IPS-NIHi7 (cell line): Measurements from ENCODE around the gene PPP1R3A.

Experiments used
- DNase-seq: peaks from one replicate; pipeline ENCODE4 v3.0.0; 2012; ENCODE audit warnings: mixed read lengths; ENCODE audit errors: extremely low spot score

The PPP1R3A gene

GRCh38 chr7:113883096-113883495 is 35.7 kb downstream of the PPP1R3A start:
- DNase-seq, result no peak

- DNase-seq, result no peak
Measured at GRCh38 chr7:113880559-113880958, 38.2 kb downstream of the PPP1R3A start.

GRCh38 chr7:113878394-113878992 is 40.3 kb downstream of the PPP1R3A start:
- DNase-seq, result no peak

GRCh38 chr7:113875224-113875623 is 43.6 kb downstream of the PPP1R3A start:
- DNase-seq, result no peak

GRCh38 chr7:113873554-113874151 is 45.2 kb downstream of the PPP1R3A start:
- no peak for DNase-seq

DNA sequence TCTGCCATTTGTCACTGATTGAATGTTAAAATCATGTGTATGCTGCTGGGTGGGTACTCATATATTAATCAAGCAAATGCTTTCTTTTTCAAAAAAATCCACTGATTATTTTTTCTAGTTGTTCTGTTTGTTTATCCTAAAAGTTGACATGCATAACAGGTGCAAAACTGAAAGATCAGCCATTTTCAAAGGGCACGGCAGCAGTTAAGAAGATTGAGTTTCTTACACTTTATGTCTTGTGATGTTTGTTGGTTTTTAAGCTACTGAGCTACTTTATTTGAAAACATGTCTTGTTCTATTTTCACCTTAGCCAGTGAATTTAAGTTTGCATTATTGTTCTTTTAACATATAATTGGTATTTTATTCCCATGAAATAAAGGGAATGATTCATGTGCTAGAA is 45.8 kb downstream of the PPP1R3A start:
- no peak for DNase-seq

DNA sequence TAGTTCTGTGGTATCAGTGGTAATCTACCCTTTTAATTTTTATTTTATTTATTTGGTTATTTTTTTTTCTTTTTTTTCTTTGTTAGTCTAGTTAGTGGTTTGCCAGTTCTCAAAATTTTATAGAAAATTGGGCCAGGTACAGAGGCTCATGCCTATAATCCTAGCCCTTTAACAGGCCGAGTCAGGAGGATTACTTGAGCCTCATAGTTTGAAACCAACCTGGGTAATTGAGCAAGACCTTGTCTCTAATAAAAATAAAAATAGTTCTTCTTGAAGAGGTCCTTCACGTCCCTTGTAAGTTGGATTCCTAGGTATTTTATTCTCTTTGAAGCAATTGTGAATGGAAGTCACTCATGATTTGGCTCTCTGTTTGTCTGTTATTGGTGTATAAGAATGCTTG is 51.5 kb downstream of the PPP1R3A start:
- no peak for DNase-seq

DNA sequence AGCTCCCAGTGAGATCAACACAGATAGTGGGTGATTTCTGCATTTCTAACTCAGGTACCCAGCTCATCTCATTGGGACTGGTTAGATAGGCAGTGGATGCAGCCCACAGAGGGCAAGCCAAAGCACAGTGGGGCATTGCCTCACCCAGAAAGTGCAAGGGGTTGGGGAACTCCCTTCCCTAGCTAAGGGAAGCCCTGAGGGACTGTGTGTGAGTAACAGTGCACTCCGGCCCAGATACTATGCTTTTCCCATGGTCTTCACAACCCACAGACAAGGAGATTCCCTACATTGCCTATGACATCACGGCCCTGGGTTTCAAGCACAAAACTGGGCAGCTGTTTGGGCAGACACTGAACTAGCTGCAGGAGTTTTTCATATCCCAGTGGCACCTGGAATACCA is 62.8 kb downstream of the PPP1R3A start:
- no peak for DNase-seq

- no peak for DNase-seq
Measured at GRCh38 chr7:113840954-113841353, 77.9 kb downstream of the PPP1R3A start.

- DNase-seq, result no peak
Measured at GRCh38 chr7:113835367-113835766, 83.4 kb downstream of the PPP1R3A start.

GRCh38 chr7:113832196-113832745 is 86.5 kb downstream of the PPP1R3A start:
- DNase-seq, result no peak

DNA sequence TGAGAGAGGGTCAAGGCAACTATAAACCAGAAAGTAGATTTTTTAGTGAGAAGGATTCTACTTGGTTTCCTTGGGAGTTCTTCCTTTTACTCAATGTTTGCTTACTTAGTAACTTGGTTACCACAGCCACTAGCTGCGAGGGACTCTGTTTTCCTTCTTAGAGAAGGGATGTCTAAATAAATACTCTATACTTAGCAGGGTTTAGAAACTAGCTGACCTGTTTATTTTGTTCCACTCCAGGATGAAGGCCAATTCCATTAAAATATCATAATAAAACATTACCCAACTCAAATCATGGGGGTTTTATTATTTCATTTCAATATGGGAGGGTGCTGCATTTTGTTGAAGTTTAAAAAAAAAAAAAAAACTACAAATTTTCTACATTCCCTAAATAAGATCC is 87.3 kb downstream of the PPP1R3A start:
- no peak for DNase-seq

- DNase-seq, result no peak
Measured at GRCh38 chr7:113828581-113828980, 90.2 kb downstream of the PPP1R3A start.
